Gastroesophageal sphincter (tissue), 4 donors: ENCODE measurements around the gene MADD. TPM values are rescaled to one million over a fixed set of nuclear protein-coding genes. Genes with fewer than 3 reads are reported as not detected.

ENCODE experiments used
- ATAC-seq: fragments of 150-250 bp; one replicate; pipeline ENCODE4 v1.9.1; 2016; ENCODE audit warnings: mild to moderate bottlenecking, moderate library complexity
- H3K27ac ChIP-seq, 4 donors: fragments of 200-600 bp; sonication (generic) in 3 of 4; 1 replicate in 3 of 4; 2 replicates in 1 of 4; pipeline ENCODE4 v1.5.1; 2016 to 2019
- H3K27me3 ChIP-seq: fragments of 200-600 bp; sonication (generic); one replicate; pipeline ENCODE4 v1.5.1; 2019
- H3K36me3 ChIP-seq, 2 donors: fragments of 200-600 bp; sonication (generic); one replicate each; pipeline ENCODE4 v1.5.1; 2019; ENCODE audit warnings: control low read depth in 1 of 2
- H3K4me1 ChIP-seq, 3 donors: fragments of 200-600 bp; sonication (generic); 1 replicate in 2 of 3; 2 replicates in 1 of 3; pipeline ENCODE4 v1.5.1; 2016 to 2019; ENCODE audit warnings: control low read depth in 2 of 3
- H3K4me3 ChIP-seq, 2 donors: fragments of 200-600 bp; sonication (generic); one replicate each; pipeline ENCODE4 v1.5.1; 2019; ENCODE audit warnings: mild to moderate bottlenecking in 1 of 2, moderate library complexity in 1 of 2
- H3K9me3 ChIP-seq, 3 donors: fragments of 200-600 bp; sonication (generic); one replicate each; pipeline ENCODE4 v1.5.1; 2017 to 2019; ENCODE audit warnings: control low read depth in 2 of 3
- CTCF ChIP-seq, 4 experiments: fragments of 200-600 bp in 2 of 4; fragments of 450-650 bp in 2 of 4; sonication (generic) in 1 of 4; IDR thresholded peaks; one replicate each; pipeline ENCODE4 v1.5.1; 2017 to 2019; ENCODE audit warnings: antibody characterized with exemption in 4 of 4, mild to moderate bottlenecking in 2 of 4, moderate library complexity in 2 of 4
- EP300 ChIP-seq: sonication (generic); formaldehyde crosslinking; IDR thresholded peaks from one replicate; pipeline ENCODE4 v1.6.1; 2017; ENCODE audit warnings: antibody characterized with exemption, mild to moderate bottlenecking
- POLR2A ChIP-seq, 2 donors: fragments of 450-650 bp; IDR thresholded peaks; one replicate each; pipeline ENCODE4 v1.6.1; 2017; ENCODE audit warnings: antibody characterized with exemption in 2 of 2, mild to moderate bottlenecking in 2 of 2, moderate library complexity in 1 of 2
- POLR2AphosphoS5 ChIP-seq: sonication (generic); formaldehyde crosslinking; IDR thresholded peaks from one replicate; pipeline ENCODE4 v1.6.1; 2017; ENCODE audit warnings: antibody characterized with exemption
- WGBS, 2 donors: methylation state at CpG; one replicate each; pipeline ENCODE4 v1.1.5; 2018; ENCODE audit warnings: low coverage in 1 of 2; 5-methylcytosine and 5-hydroxymethylcytosine counted together
- total RNA-seq, 4 donors: library from RNA; depleted of rRNA; stranded (reverse); fragments of >200 nt; gene quantifications; one replicate each; pipeline ENCODE4 v1.1.0, GENCODE V29; 2016

The MADD gene
- total RNA-seq, 4 donors from 2014 or later: 23.7 to 33.9 (median 29.4) TPM

GRCh38 chr11:47349521-47350095 is 79.7 kb downstream of the MADD start:
- TF ChIP-seq EP300: no peak
- no peak for TF ChIP-seq POLR2AphosphoS5
- TF ChIP-seq POLR2A (IDR thresholded peaks at IDR 0.05): no peak
- no peak for TF ChIP-seq CTCF (IDR thresholded peaks at IDR 0.05)
- no peak for ATAC-seq
- Histone ChIP-seq H3K4me1 (peaks cover 0 to 3% (median 0%) of the 10 kb centered on the region in 3 donors), H3K27me3 (no peaks in the 10 kb centered on the region), H3K4me3 (no peak overlapping the region), H3K9me3 (no peaks in the 10 kb centered on the region), H3K27ac (no peak overlapping the region), H3K36me3 (no peaks in the 10 kb centered on the region)
- 90 to 100% methylated on average over 1 to 2 of the region's 23 CpGs for WGBS, 2 donors

GRCh38 chr11:47350315-47350714 is 80.4 kb downstream of the MADD start:
- no peak for TF ChIP-seq POLR2AphosphoS5
- TF ChIP-seq POLR2A (IDR thresholded peaks at IDR 0.05): no peak
- TF ChIP-seq CTCF (IDR thresholded peaks at IDR 0.05): no peak
- TF ChIP-seq EP300: no peak
- Histone ChIP-seq H3K9me3 (no peaks in the 10 kb centered on the region), H3K27ac (no peak overlapping the region), H3K27me3 (no peaks in the 10 kb centered on the region), H3K4me3 (no peak overlapping the region), H3K36me3 (no peaks in the 10 kb centered on the region), H3K4me1 (peaks cover 0 to 10% (median 0%) of the 10 kb centered on the region in 3 donors)
- 80% methylated on average over 1 of the region's 9 CpGs; no CpG with 5 or more reads in 1 of the 2 donors for WGBS, 2 donors
- no peak for ATAC-seq

- no peaks in the 10 kb centered on the region for H3K9me3 ChIP-seq
- no peak for ATAC-seq
- 71 to 73% methylated on average over 3 to 11 of the region's 29 CpGs for WGBS, 2 donors
- peaks cover 0 to 20% (median 0%) of the 10 kb centered on the region in 3 donors for H3K4me1 ChIP-seq
- no peak for TF ChIP-seq CTCF (IDR thresholded peaks at IDR 0.05)
- H3K36me3 ChIP-seq: no peaks in the 10 kb centered on the region
- H3K27ac ChIP-seq: no peak overlapping the region
- no peaks in the 10 kb centered on the region for H3K27me3 ChIP-seq
- no peak overlapping the region for H3K4me3 ChIP-seq
Observed at GRCh38 chr11:47351156-47352126, 81.5 kb downstream of the MADD start.

GRCh38 chr11:47352556-47352955 is 82.6 kb downstream of the MADD start, which contains the start of gene MYBPC3:
MYBPC3 (minus strand) TSS chr11:47352702; CDS start chr11:47352647, 55 bp downstream.
- H3K9me3 ChIP-seq: no peaks in the 10 kb centered on the region
- H3K36me3 ChIP-seq: no peaks in the 10 kb centered on the region
- no peak within 1 kb of the TSS for H3K27ac ChIP-seq
- WGBS, 2 donors: 76% methylated on average over 3 of the region's 5 CpGs; no CpG with 5 or more reads in 1 of the 2 donors
- H3K4me1 ChIP-seq: peaks cover 0 to 20% (median 0%) of the 10 kb centered on the region in 3 donors
- no peaks in the 10 kb centered on the region for H3K27me3 ChIP-seq
- no peak within 1 kb of the TSS for H3K4me3 ChIP-seq
- no peak for ATAC-seq
- no peak for TF ChIP-seq POLR2AphosphoS5
- TF ChIP-seq EP300: no peak
- no peak for TF ChIP-seq CTCF (IDR thresholded peaks at IDR 0.05)
- no peak for TF ChIP-seq POLR2A (IDR thresholded peaks at IDR 0.05)
